Loucy (cell line): Measurements from ENCODE around the gene ZNF831.

Experiments used
- EZH2phosphoT487 ChIP-seq: fragments of 200-600 bp; IDR thresholded peaks from 2 replicates; pipeline ENCODE4 v1.6.1; 2018; ENCODE audit warnings: antibody characterized with exemption, mild to moderate bottlenecking, moderate library complexity, borderline replicate concordance
- TF ChIP-seq, protein P1 (sequence below): fragments of 200-600 bp; sonication (generic); conservative IDR thresholded peaks from 2 replicates; pipeline ENCODE4 v1.5.1; 2014; ENCODE audit warnings: mild to moderate bottlenecking, antibody characterized with exemption, low read length

DNA sequence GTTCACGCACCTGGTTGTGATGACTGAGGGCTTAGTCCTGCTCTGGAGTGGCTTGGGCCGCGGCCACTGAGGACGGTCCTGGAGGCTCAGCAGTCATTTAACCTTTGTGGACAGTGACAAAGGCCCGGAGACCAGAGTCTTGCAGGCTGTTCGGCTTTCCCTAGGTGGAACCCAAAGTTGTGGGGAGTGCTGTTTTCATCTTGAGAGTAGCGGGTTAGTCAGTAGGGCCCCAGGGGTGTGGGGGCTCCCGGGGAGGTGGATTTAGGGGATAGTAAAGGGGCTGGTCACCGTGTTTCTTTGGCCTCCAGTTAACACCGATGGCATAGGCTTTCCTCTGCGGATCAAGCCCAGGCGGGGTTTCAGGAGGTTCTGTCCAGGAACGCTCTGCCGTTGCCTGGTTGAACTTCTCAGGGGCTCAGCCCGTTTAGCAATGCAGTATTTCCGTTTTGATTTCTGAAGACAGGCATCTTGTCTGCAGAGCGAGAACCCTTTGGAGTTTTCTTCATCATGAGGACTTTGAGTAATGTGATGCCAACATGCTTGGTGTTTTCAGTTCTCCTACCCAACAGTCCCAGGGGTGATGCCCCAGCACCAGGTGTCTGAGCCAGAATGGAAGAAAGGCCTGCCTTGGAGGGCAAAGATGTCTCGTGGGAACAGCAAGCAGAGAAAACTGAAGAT, 31.8 kb downstream of the ZNF831 start:
- TF ChIP-seq, protein P1, sequence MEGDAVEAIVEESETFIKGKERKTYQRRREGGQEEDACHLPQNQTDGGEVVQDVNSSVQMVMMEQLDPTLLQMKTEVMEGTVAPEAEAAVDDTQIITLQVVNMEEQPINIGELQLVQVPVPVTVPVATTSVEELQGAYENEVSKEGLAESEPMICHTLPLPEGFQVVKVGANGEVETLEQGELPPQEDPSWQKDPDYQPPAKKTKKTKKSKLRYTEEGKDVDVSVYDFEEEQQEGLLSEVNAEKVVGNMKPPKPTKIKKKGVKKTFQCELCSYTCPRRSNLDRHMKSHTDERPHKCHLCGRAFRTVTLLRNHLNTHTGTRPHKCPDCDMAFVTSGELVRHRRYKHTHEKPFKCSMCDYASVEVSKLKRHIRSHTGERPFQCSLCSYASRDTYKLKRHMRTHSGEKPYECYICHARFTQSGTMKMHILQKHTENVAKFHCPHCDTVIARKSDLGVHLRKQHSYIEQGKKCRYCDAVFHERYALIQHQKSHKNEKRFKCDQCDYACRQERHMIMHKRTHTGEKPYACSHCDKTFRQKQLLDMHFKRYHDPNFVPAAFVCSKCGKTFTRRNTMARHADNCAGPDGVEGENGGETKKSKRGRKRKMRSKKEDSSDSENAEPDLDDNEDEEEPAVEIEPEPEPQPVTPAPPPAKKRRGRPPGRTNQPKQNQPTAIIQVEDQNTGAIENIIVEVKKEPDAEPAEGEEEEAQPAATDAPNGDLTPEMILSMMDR, result no peak
- no peak for TF ChIP-seq EZH2phosphoT487
